ENCODE results near the gene AGMO.

AGMO gene

GRCh38 chr7:15441915-15442314 lies 119.9 kb downstream of the AGMO start:
- no peak overlapping the region for H2AK5ac ChIP-seq (ENCODE audit: low read depth, low read length)
- H2BK120ac ChIP-seq (ENCODE audit: low read depth, low read length), result no peak overlapping the region

GRCh38 chr7:15440482-15440881 lies 121.3 kb downstream of the AGMO start:
- no peak overlapping the region for H3K18ac ChIP-seq (ENCODE audit: low read length)
- no peak overlapping the region for H2AFZ ChIP-seq (ENCODE audit: low read length)
- H3K4me1 ChIP-seq (ENCODE audit: control insufficient read depth in 2 of 2, insufficient read depth in 1 of 2, low read depth in 1 of 2, low read length in 2 of 2), result no peaks in the 10 kb centered on the region
- H3K27me3 ChIP-seq (ENCODE audit: control insufficient read depth in 3 of 3, insufficient read depth in 3 of 3, low read depth in 1 of 3, low read length in 3 of 3), result no peaks in the 10 kb centered on the region
- no peak overlapping the region for H3K9ac ChIP-seq (ENCODE audit: low read depth, low read length, poor library complexity)
- H2BK5ac ChIP-seq (ENCODE audit: low read length), result no peak overlapping the region
- H4K8ac ChIP-seq (ENCODE audit: low read depth, low read length), result no peak overlapping the region
- no peaks in the 10 kb centered on the region for H3K79me1 ChIP-seq (ENCODE audit: low read depth, low read length)
- no peak overlapping the region for H3K4me3 ChIP-seq (ENCODE audit: low read length in 2 of 2)
- no peak overlapping the region for H3K23ac ChIP-seq (ENCODE audit: low read depth, low read length, poor library complexity)
- no peak overlapping the region for H2BK120ac ChIP-seq (ENCODE audit: low read depth, low read length)
- WGBS, 2 donors (ENCODE audit: extremely low coverage in 2 of 2, insufficient read length in 2 of 2, insufficient replicate concordance in 1 of 2), result no CpG with 5 or more reads among the region's 3 CpGs
- no peak overlapping the region for H3K4me2 ChIP-seq (ENCODE audit: insufficient read depth, low read length, poor library complexity, severe bottlenecking)
- no peak overlapping the region for H2BK12ac ChIP-seq (ENCODE audit: low read length)
- no peak overlapping the region for H3K27ac ChIP-seq (replicated peaks; ENCODE audit: low read length)
- no peak overlapping the region for H2AK5ac ChIP-seq (ENCODE audit: low read depth, low read length)
- H3K36me3 ChIP-seq (replicated peaks in 1 of 2; ENCODE audit: control insufficient read depth in 2 of 2, insufficient read depth in 2 of 2, low read length in 2 of 2), result no peaks in the 10 kb centered on the region
- no peak for DNase-seq (ENCODE audit: low spot score)
- H2BK15ac ChIP-seq (ENCODE audit: low read length), result no peak overlapping the region
- no peak overlapping the region for H3K4ac ChIP-seq (ENCODE audit: low read length)
- H3K9me3 ChIP-seq (replicated peaks in 1 of 2; ENCODE audit: control insufficient read depth in 2 of 2, insufficient read depth in 1 of 2, low read depth in 1 of 2, low read length in 2 of 2), result no peaks in the 10 kb centered on the region
- no peak overlapping the region for H3K14ac ChIP-seq (ENCODE audit: low read length)
- no peak overlapping the region for H4K91ac ChIP-seq (ENCODE audit: low read depth, low read length, poor library complexity)

More at GRCh38 chr7:15441915-15442314, 119.9 kb downstream of the AGMO start:
- Histone ChIP-seq H3K27me3 (ENCODE audit: control insufficient read depth in 3 of 3, insufficient read depth in 3 of 3, low read depth in 1 of 3, low read length in 3 of 3) (no peaks in the 10 kb centered on the region), H3K79me1 (ENCODE audit: low read depth, low read length) (no peaks in the 10 kb centered on the region), H3K36me3 (replicated peaks in 1 of 2; ENCODE audit: control insufficient read depth in 2 of 2, insufficient read depth in 2 of 2, low read length in 2 of 2) (no peaks in the 10 kb centered on the region), H3K23ac (ENCODE audit: low read depth, low read length, poor library complexity) (no peak overlapping the region), H3K27ac (replicated peaks; ENCODE audit: low read length) (no peak overlapping the region), H3K9ac (ENCODE audit: low read depth, low read length, poor library complexity) (no peak overlapping the region), H3K4me3 (ENCODE audit: low read length in 2 of 2) (no peak overlapping the region), H2AFZ (ENCODE audit: low read length) (no peak overlapping the region), H4K91ac (ENCODE audit: low read depth, low read length, poor library complexity) (no peak overlapping the region), H4K8ac (ENCODE audit: low read depth, low read length) (no peak overlapping the region), H2BK15ac (ENCODE audit: low read length) (no peak overlapping the region), H2BK12ac (ENCODE audit: low read length) (no peak overlapping the region), H3K4me1 (ENCODE audit: control insufficient read depth in 2 of 2, insufficient read depth in 1 of 2, low read depth in 1 of 2, low read length in 2 of 2) (no peaks in the 10 kb centered on the region), H3K9me3 (replicated peaks in 1 of 2; ENCODE audit: control insufficient read depth in 2 of 2, insufficient read depth in 1 of 2, low read depth in 1 of 2, low read length in 2 of 2) (no peaks in the 10 kb centered on the region), H3K4ac (ENCODE audit: low read length) (no peak overlapping the region), H2BK5ac (ENCODE audit: low read length) (no peak overlapping the region), H3K18ac (ENCODE audit: low read length) (no peak overlapping the region), H3K14ac (ENCODE audit: low read length) (no peak overlapping the region), H3K4me2 (ENCODE audit: insufficient read depth, low read length, poor library complexity, severe bottlenecking) (no peak overlapping the region)
- WGBS, 2 donors (ENCODE audit: extremely low coverage in 2 of 2, insufficient read length in 2 of 2, insufficient replicate concordance in 1 of 2), result no CpG with 5 or more reads among the region's 1 CpG
- no peak for DNase-seq (ENCODE audit: low spot score)

- H3K27ac ChIP-seq (replicated peaks; ENCODE audit: low read length), result no peak overlapping the region
- H3K79me1 ChIP-seq (ENCODE audit: low read depth, low read length), result no peaks in the 10 kb centered on the region
- no peak overlapping the region for H3K9ac ChIP-seq (ENCODE audit: low read depth, low read length, poor library complexity)
- H3K9me3 ChIP-seq (replicated peaks in 1 of 2; ENCODE audit: control insufficient read depth in 2 of 2, insufficient read depth in 1 of 2, low read depth in 1 of 2, low read length in 2 of 2), result no peaks in the 10 kb centered on the region
- H3K4me2 ChIP-seq (ENCODE audit: insufficient read depth, low read length, poor library complexity, severe bottlenecking), result no peak overlapping the region
- no peak overlapping the region for H2BK5ac ChIP-seq (ENCODE audit: low read length)
- DNase-seq (ENCODE audit: low spot score), result no peak
- H2BK120ac ChIP-seq (ENCODE audit: low read depth, low read length), result no peak overlapping the region
- H3K36me3 ChIP-seq (replicated peaks in 1 of 2; ENCODE audit: control insufficient read depth in 2 of 2, insufficient read depth in 2 of 2, low read length in 2 of 2), result no peaks in the 10 kb centered on the region
- no CpG with 5 or more reads among the region's 2 CpGs for WGBS, 2 donors (ENCODE audit: extremely low coverage in 2 of 2, insufficient read length in 2 of 2, insufficient replicate concordance in 1 of 2)
- no peak overlapping the region for H3K18ac ChIP-seq (ENCODE audit: low read length)
- H3K23ac ChIP-seq (ENCODE audit: low read depth, low read length, poor library complexity), result no peak overlapping the region
- no peak overlapping the region for H2BK12ac ChIP-seq (ENCODE audit: low read length)
- no peaks in the 10 kb centered on the region for H3K27me3 ChIP-seq (ENCODE audit: control insufficient read depth in 3 of 3, insufficient read depth in 3 of 3, low read depth in 1 of 3, low read length in 3 of 3)
- no peak overlapping the region for H4K91ac ChIP-seq (ENCODE audit: low read depth, low read length, poor library complexity)
- no peak overlapping the region for H3K4ac ChIP-seq (ENCODE audit: low read length)
- H2BK15ac ChIP-seq (ENCODE audit: low read length), result no peak overlapping the region
- no peak overlapping the region for H4K8ac ChIP-seq (ENCODE audit: low read depth, low read length)
- H3K4me1 ChIP-seq (ENCODE audit: control insufficient read depth in 2 of 2, insufficient read depth in 1 of 2, low read depth in 1 of 2, low read length in 2 of 2), result no peaks in the 10 kb centered on the region
- no peak overlapping the region for H3K14ac ChIP-seq (ENCODE audit: low read length)
- no peak overlapping the region for H2AK5ac ChIP-seq (ENCODE audit: low read depth, low read length)
- no peak overlapping the region for H3K4me3 ChIP-seq (ENCODE audit: low read length in 2 of 2)
- no peak overlapping the region for H2AFZ ChIP-seq (ENCODE audit: low read length)
Observed at GRCh38 chr7:15439853-15440252, 122.0 kb downstream of the AGMO start.

DNA sequence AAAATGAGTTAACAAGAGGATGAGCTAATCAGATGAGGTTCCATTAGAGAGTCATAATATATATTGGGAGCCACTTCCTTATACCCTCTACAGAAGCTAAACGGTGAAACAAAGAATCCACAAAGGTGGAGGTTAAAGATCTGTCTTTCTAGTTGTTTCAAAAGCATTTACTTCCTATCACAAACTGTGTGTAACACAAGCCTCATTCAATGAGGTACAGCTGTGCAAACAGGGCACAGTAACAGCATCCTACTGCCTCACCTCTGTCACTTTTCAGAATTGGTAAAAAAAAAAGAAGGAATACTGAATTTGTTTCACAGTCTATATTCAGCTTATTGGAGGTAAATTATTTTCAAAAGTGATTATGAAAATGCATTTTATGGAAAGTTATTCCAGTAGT lies 128.7 kb downstream of the AGMO start:
- H3K4me3 ChIP-seq (ENCODE audit: low read length in 2 of 2), result no peak overlapping the region
- H2BK15ac ChIP-seq (ENCODE audit: low read length), result no peak overlapping the region
- peaks cover 0 to 2% (median 0%) of the 10 kb centered on the region in 3 experiments for H3K27me3 ChIP-seq (ENCODE audit: control insufficient read depth in 3 of 3, insufficient read depth in 3 of 3, low read depth in 1 of 3, low read length in 3 of 3)
- H3K9me3 ChIP-seq (replicated peaks in 1 of 2; ENCODE audit: control insufficient read depth in 2 of 2, insufficient read depth in 1 of 2, low read depth in 1 of 2, low read length in 2 of 2), result no peaks in the 10 kb centered on the region
- H3K79me1 ChIP-seq (ENCODE audit: low read depth, low read length), result no peaks in the 10 kb centered on the region
- H3K4me1 ChIP-seq (ENCODE audit: control insufficient read depth in 2 of 2, insufficient read depth in 1 of 2, low read depth in 1 of 2, low read length in 2 of 2), result no peaks in the 10 kb centered on the region
- no peak overlapping the region for H4K91ac ChIP-seq (ENCODE audit: low read depth, low read length, poor library complexity)
- no peak overlapping the region for H3K14ac ChIP-seq (ENCODE audit: low read length)
- H3K4ac ChIP-seq (ENCODE audit: low read length), result no peak overlapping the region
- H3K18ac ChIP-seq (ENCODE audit: low read length), result no peak overlapping the region
- H3K4me2 ChIP-seq (ENCODE audit: insufficient read depth, low read length, poor library complexity, severe bottlenecking), result no peak overlapping the region
- no peak overlapping the region for H2BK120ac ChIP-seq (ENCODE audit: low read depth, low read length)
- no peak overlapping the region for H2AK5ac ChIP-seq (ENCODE audit: low read depth, low read length)
- H2AFZ ChIP-seq (ENCODE audit: low read length), result no peak overlapping the region
- H2BK5ac ChIP-seq (ENCODE audit: low read length), result no peak overlapping the region
- no peak overlapping the region for H3K23ac ChIP-seq (ENCODE audit: low read depth, low read length, poor library complexity)
- DNase-seq (ENCODE audit: low spot score), result no peak
- H2BK12ac ChIP-seq (ENCODE audit: low read length), result no peak overlapping the region
- no peak overlapping the region for H4K8ac ChIP-seq (ENCODE audit: low read depth, low read length)
- no peak overlapping the region for H3K9ac ChIP-seq (ENCODE audit: low read depth, low read length, poor library complexity)
- no peak overlapping the region for H3K27ac ChIP-seq (replicated peaks; ENCODE audit: low read length)
- H3K36me3 ChIP-seq (replicated peaks in 1 of 2; ENCODE audit: control insufficient read depth in 2 of 2, insufficient read depth in 2 of 2, low read length in 2 of 2), result no peaks in the 10 kb centered on the region
- no CpG with 5 or more reads among the region's 1 CpG for WGBS, 2 donors (ENCODE audit: extremely low coverage in 2 of 2, insufficient read length in 2 of 2, insufficient replicate concordance in 1 of 2)
